ENCODE results near the gene PCNX4. TPM values are rescaled to one million over a fixed set of nuclear protein-coding genes. Genes with fewer than 3 reads are reported as not detected.

Gene PCNX4
- total and polyA plus RNA-seq, 7 experiments from 2014 or later, result 17.2 to 48.2 (median 36.4) TPM

DNA sequence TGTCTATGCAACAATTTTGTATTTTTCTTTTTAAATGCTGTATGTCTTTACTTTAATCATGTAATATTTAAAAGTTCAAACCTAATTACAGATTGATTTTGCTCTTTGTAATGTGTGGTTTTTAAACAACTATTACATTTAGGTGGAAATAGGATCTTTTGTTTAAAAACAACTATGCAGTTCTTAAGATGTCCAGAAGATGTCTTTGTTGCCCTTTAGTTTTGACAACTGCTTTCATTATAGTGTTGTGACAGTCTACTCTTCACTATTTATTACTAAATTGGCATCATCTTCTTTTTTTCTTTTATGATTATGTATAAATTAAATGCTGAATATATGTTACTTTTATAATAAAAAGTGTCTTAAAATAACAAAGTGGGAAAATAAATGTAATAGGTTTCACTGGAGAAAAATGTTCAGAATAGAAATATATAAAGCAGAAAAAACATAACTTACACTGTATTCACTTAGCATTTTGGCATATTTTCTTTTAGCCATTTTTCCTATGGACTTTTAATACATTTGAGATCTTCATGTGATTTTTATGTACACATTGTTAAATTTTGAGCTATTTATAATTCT, 27.1 kb upstream of the PCNX4 start:
- Histone ChIP-seq H3K9me3 (ENCODE audit: control insufficient read depth in 2 of 3, low read length in 3 of 3) (no peaks in the 10 kb centered on the region), H3K4me1 (ENCODE audit: control insufficient read depth in 2 of 2, insufficient read depth in 2 of 2, low read length in 2 of 2) (no peaks in the 10 kb centered on the region), H3K27ac (ENCODE audit: low read depth, low read length) (no peak overlapping the region), H3K36me3 (ENCODE audit: control insufficient read depth in 2 of 3, insufficient read depth in 3 of 3, low read length in 3 of 3) (no peaks in the 10 kb centered on the region), H3K4me3 (ENCODE audit: low read length) (no peak overlapping the region), H3K27me3 (ENCODE audit: control insufficient read depth in 2 of 2, insufficient read depth in 2 of 2, low read length in 2 of 2) (no peaks in the 10 kb centered on the region)
- Mint-ChIP-seq H3K4me3 (no peak overlapping the region), H3K9me3 (no peaks in the 10 kb centered on the region), H3K27ac (no peak overlapping the region), H3K4me1 (no peaks in the 10 kb centered on the region), H3K27me3 (peaks cover 0 to 7% (median 4%) of the 10 kb centered on the region in 5 donors), H3K36me3 (no peaks in the 10 kb centered on the region)
- ATAC-seq (peak; percentile 70), DNase-seq (peak in 4 of 9 donors; percentile 28 to 39 (median 36))
- intact Hi-C loops (cut with micrococcal nuclease), result loop anchor here (1.0 to 5.0 kb wide), 7 partner anchors 27 to 1188 kb away; partner anchors contain the start of gene PCNX4 (in 1 of the 2)
- POLR2A ChIA-PET, result interaction anchor here (1.0 to 1.6 kb wide), 3 partner anchors 19 to 123 kb away, joined by 3 to 4 read pairs (median 3); no protein-coding TSS in a partner anchor
- CTCF ChIA-PET, result interaction anchor here (0.5 to 7.1 kb wide), 12 partner anchors 10 to 276 kb away, joined by 3 to 88 read pairs (median 4); partner anchors contain the start of gene DHRS7

DNA sequence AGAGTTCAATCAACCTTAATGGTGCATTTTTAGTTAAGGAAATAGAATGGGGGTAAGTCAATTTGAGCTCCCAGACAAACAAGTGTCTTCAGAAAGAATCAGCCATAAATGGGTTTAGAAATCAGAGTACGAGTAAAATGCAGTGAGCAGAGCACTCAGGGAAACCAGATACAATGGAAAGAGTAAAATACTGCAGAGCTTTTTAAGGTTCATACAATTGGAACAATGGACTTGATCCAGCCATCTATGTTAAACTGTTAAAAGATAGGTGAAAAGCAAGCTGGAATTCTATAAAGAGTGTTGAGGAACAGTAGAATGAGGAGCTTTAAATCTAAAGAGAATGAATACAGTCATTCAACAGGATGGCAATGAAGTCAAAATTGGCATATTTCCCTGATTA, 23.8 kb upstream of the PCNX4 start:
- no peaks in the 10 kb centered on the region for H3K36me3 ChIP-seq (ENCODE audit: control insufficient read depth in 2 of 3, insufficient read depth in 3 of 3, low read length in 3 of 3)
- Mint-ChIP-seq H3K4me3 (no peak overlapping the region), H3K4me1 (no peaks in the 10 kb centered on the region), H3K27ac (no peak overlapping the region), H3K36me3 (no peaks in the 10 kb centered on the region), H3K27me3 (peaks cover 0 to 8% (median 0%) of the 10 kb centered on the region in 5 donors), H3K9me3 (no peaks in the 10 kb centered on the region)
- DNase-seq, result no peak
- ChIA-PET POLR2A (interaction anchor here (0.7 to 1.4 kb wide), 2 partner anchors 23 to 115 kb away, joined by 3 read pairs; no protein-coding TSS in a partner anchor), CTCF (interaction anchor here (0.9 to 7.1 kb wide), 2 partner anchors 116 to 1182 kb away, joined by 3 to 88 read pairs; no protein-coding TSS in a partner anchor)
- H3K4me1 ChIP-seq (ENCODE audit: control insufficient read depth in 2 of 2, insufficient read depth in 2 of 2, low read length in 2 of 2), result no peaks in the 10 kb centered on the region
- H3K27ac ChIP-seq (ENCODE audit: low read depth, low read length), result no peak overlapping the region
- intact Hi-C loops (cut with micrococcal nuclease), result no loop called here
- no peaks in the 10 kb centered on the region for H3K27me3 ChIP-seq (ENCODE audit: control insufficient read depth in 2 of 2, insufficient read depth in 2 of 2, low read length in 2 of 2)
- ATAC-seq, result no peak
- no peaks in the 10 kb centered on the region for H3K9me3 ChIP-seq (ENCODE audit: control insufficient read depth in 2 of 3, low read length in 3 of 3)
- no peak overlapping the region for H3K4me3 ChIP-seq (ENCODE audit: low read length)

DNA sequence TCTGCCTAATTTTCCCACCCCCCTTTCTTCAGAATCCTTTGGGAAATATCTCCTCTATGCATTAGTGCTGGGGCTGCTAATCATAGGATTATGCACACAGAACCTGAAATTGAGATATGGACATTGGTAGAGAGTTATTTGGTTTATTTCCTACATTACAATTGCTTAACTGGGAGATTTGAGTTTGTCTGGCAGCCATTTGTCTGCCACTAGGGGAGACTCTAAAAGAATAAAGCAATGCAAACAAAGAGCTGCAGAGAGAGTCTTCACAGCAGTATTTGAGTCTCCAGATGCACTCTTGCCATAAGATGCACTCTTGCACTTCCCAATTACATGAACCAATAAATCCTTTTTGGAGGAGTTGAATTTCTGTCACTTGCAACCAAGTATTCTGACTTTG, 12.0 kb upstream of the PCNX4 start:
- ATAC-seq, result no peak
- no peaks in the 10 kb centered on the region for H3K4me1 Mint-ChIP-seq
- Histone ChIP-seq H3K27ac (ENCODE audit: low read depth, low read length) (no peak overlapping the region), H3K4me3 (ENCODE audit: low read length) (no peak overlapping the region), H3K4me1 (ENCODE audit: control insufficient read depth in 2 of 2, insufficient read depth in 2 of 2, low read length in 2 of 2) (no peaks in the 10 kb centered on the region), H3K36me3 (ENCODE audit: control insufficient read depth in 2 of 3, insufficient read depth in 3 of 3, low read length in 3 of 3) (no peaks in the 10 kb centered on the region), H3K9me3 (ENCODE audit: control insufficient read depth in 2 of 3, low read length in 3 of 3) (no peaks in the 10 kb centered on the region), H3K27me3 (ENCODE audit: control insufficient read depth in 2 of 2, insufficient read depth in 2 of 2, low read length in 2 of 2) (no peaks in the 10 kb centered on the region)
- intact Hi-C loops (cut with micrococcal nuclease), result no loop called here
- no peak overlapping the region for H3K4me3 Mint-ChIP-seq
- no peak overlapping the region for H3K27ac Mint-ChIP-seq
- CTCF ChIA-PET, result no interaction called here
- DNase-seq, result no peak
- H3K27me3 Mint-ChIP-seq, result peaks cover 0 to 42% (median 12%) of the 10 kb centered on the region in 5 donors
- H3K36me3 Mint-ChIP-seq, result peaks cover 0 to 5% (median 0%) of the 10 kb centered on the region in 5 donors
- POLR2A ChIA-PET, result no interaction called here
- H3K9me3 Mint-ChIP-seq, result peaks cover 0 to 23% (median 5%) of the 10 kb centered on the region in 11 donors

DNA sequence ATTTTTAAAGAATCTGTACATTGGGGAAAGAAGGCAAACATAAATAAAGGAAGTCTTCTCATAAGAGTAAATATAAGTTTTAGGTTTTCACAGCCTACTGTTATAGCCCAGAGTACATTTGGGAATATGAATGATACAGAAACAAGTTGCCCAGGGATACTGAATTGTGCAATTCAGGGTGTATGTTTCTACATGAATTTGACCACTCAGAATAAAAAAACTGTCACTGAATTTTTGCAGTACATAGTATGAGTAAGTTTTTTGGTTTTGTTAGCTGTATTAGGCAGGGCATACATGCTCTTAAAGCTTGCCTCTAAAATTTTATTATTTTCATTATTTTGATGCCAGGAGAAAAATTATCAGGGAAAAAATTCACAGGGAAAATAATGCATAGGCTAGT, 6.6 kb upstream of the PCNX4 start:
- H3K4me1 ChIP-seq (ENCODE audit: control insufficient read depth in 2 of 2, insufficient read depth in 2 of 2, low read length in 2 of 2), result no peaks in the 10 kb centered on the region
- peaks cover 0 to 4% of the 10 kb centered on the region in 2 donors for H3K27me3 ChIP-seq (ENCODE audit: control insufficient read depth in 2 of 2, insufficient read depth in 2 of 2, low read length in 2 of 2)
- Mint-ChIP-seq H3K36me3 (no peaks in the 10 kb centered on the region), H3K4me3 (no peak overlapping the region), H3K27ac (no peak overlapping the region), H3K9me3 (no peaks in the 10 kb centered on the region), H3K4me1 (peaks cover 0 to 3% (median 0%) of the 10 kb centered on the region in 7 donors), H3K27me3 (peaks cover 0 to 32% (median 0%) of the 10 kb centered on the region in 5 donors)
- ATAC-seq (no peak), DNase-seq (no peak)
- CTCF ChIA-PET, result no interaction called here
- H3K36me3 ChIP-seq (ENCODE audit: control insufficient read depth in 2 of 3, insufficient read depth in 3 of 3, low read length in 3 of 3), result no peaks in the 10 kb centered on the region
- no peak overlapping the region for H3K27ac ChIP-seq (ENCODE audit: low read depth, low read length)
- no peak overlapping the region for H3K4me3 ChIP-seq (ENCODE audit: low read length)
- H3K9me3 ChIP-seq (ENCODE audit: control insufficient read depth in 2 of 3, low read length in 3 of 3), result no peaks in the 10 kb centered on the region
- intact Hi-C loops (cut with micrococcal nuclease), result no loop called here
- POLR2A ChIA-PET, result no interaction called here

DNA sequence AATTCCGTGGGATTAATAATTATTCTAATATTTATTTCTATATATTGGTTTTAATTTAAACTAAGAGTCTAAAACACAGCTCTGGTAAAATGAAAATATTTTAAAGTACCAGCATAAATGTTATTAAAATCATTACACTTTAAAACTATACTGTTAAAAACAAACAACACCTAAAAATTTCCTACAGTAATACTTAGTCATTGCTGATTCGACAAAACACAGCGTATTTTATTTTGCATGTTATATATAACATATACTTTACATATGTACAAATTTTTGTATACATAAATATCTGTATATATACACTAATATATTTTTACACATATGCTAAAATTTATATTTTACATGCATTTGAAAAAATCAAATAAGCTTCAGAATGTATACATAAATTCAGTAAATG, 6.0 kb upstream of the PCNX4 start:
- Histone ChIP-seq H3K4me3 (ENCODE audit: low read length) (no peak overlapping the region), H3K27ac (ENCODE audit: low read depth, low read length) (no peak overlapping the region), H3K36me3 (ENCODE audit: control insufficient read depth in 2 of 3, insufficient read depth in 3 of 3, low read length in 3 of 3) (no peaks in the 10 kb centered on the region), H3K9me3 (ENCODE audit: control insufficient read depth in 2 of 3, low read length in 3 of 3) (no peaks in the 10 kb centered on the region), H3K4me1 (ENCODE audit: control insufficient read depth in 2 of 2, insufficient read depth in 2 of 2, low read length in 2 of 2) (no peaks in the 10 kb centered on the region), H3K27me3 (ENCODE audit: control insufficient read depth in 2 of 2, insufficient read depth in 2 of 2, low read length in 2 of 2) (peaks cover 0 to 4% of the 10 kb centered on the region in 2 donors)
- DNase-seq (no peak), ATAC-seq (no peak)
- peaks cover 0 to 8% (median 3%) of the 10 kb centered on the region in 7 donors for H3K4me1 Mint-ChIP-seq
- no peaks in the 10 kb centered on the region for H3K9me3 Mint-ChIP-seq
- ChIA-PET POLR2A (interaction anchor here (0.6 kb wide), 1 partner anchor 1810 kb away, joined by 3 read pairs; no protein-coding TSS in a partner anchor), CTCF (no interaction called here)
- intact Hi-C loops (cut with micrococcal nuclease), result no loop called here
- H3K27me3 Mint-ChIP-seq, result peaks cover 0 to 29% (median 0%) of the 10 kb centered on the region in 5 donors
- peaks cover 0 to 4% (median 0%) of the 10 kb centered on the region in 5 donors for H3K36me3 Mint-ChIP-seq
- no peak overlapping the region for H3K27ac Mint-ChIP-seq
- no peak overlapping the region for H3K4me3 Mint-ChIP-seq

DNA sequence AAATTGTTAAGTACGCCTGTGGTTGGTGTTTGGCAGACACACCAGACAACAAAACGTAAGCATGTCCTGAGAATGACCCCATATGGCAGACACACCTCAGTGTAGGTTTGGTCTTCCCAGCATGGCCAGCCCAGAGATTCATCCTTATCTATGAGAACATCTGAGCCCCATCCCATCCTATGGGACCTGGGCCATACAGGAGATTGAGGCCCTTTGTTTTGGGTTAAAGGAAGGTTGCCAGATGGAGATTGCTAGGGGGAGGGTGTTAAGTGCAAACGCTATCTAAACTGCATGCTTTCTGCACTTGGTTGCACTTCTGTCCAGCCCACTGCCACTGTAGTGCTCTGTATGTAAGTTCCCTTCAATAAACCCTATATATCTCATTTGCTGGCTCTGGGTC, 4.1 kb upstream of the PCNX4 start:
- ChIA-PET CTCF (no interaction called here), POLR2A (no interaction called here)
- Mint-ChIP-seq H3K36me3 (peaks cover 0 to 8% (median 0%) of the 10 kb centered on the region in 5 donors), H3K9me3 (no peaks in the 10 kb centered on the region), H3K4me3 (no peak overlapping the region), H3K27ac (no peak overlapping the region), H3K27me3 (peaks cover 0 to 17% (median 0%) of the 10 kb centered on the region in 5 donors), H3K4me1 (peaks cover 2 to 14% (median 8%) of the 10 kb centered on the region in 7 donors)
- H3K36me3 ChIP-seq (ENCODE audit: control insufficient read depth in 2 of 3, insufficient read depth in 3 of 3, low read length in 3 of 3), result no peaks in the 10 kb centered on the region
- no peaks in the 10 kb centered on the region for H3K9me3 ChIP-seq (ENCODE audit: control insufficient read depth in 2 of 3, low read length in 3 of 3)
- DNase-seq (no peak), ATAC-seq (no peak)
- no peak overlapping the region for H3K4me3 ChIP-seq (ENCODE audit: low read length)
- no peaks in the 10 kb centered on the region for H3K4me1 ChIP-seq (ENCODE audit: control insufficient read depth in 2 of 2, insufficient read depth in 2 of 2, low read length in 2 of 2)
- no peak overlapping the region for H3K27ac ChIP-seq (ENCODE audit: low read depth, low read length)
- intact Hi-C loops (cut with micrococcal nuclease), result no loop called here
- peaks cover 0 to 4% of the 10 kb centered on the region in 2 donors for H3K27me3 ChIP-seq (ENCODE audit: control insufficient read depth in 2 of 2, insufficient read depth in 2 of 2, low read length in 2 of 2)
